Heart left ventricle (tissue), 13 donors: ENCODE measurements around the gene RNFT2.

Source experiments
- CTCF ChIP-seq, 12 donors: fragments of 200-600 bp; sonication (generic) in 4 of 12; IDR thresholded peaks; one replicate each; pipeline versions ENCODE4 v1.5.0 to v1.8.0; 2018 to 2022; ENCODE audit warnings: antibody characterized with exemption in 12 of 12, mild to moderate bottlenecking in 5 of 12
- POLR2A ChIP-seq, 2 donors: fragments of 450-650 bp; IDR thresholded peaks; one replicate each; pipeline ENCODE4 v1.6.1; 2017; ENCODE audit warnings: antibody characterized with exemption in 2 of 2, mild to moderate bottlenecking in 2 of 2, moderate library complexity in 2 of 2
- donor health status: ischemic (EF 13 %, LVEDD 7.1; RV severe dilation, severe dysfunction).
- donor health status: DM: no; HTN: yes; CAD: no.
- donor health status: DM: no; HTN: no; CAD: no.
- donor health status: ischemic (EF 25% LVEDD 6.9; RV normal size, moderate dysfunction).
- donor health status: ischemic (EF 25% LVEDD 5.7; RV mildly dilated, moderate dysfunction).
- donor health status: ischemic (EF 35%, LVEDD 5.7; RV mildly dilated, moderate dysfunction).
- donor health status: nonischemic (EF 11% LVEDD 7.7; RV severe dilation, severe dysfunction).
- donor health status: DM: yes; HTN: yes; CAD: no.
- donor health status: PGD.
- donor health status: ischemic (EF 29% LVEDD 5.4; RV normal size, mild dysfunction).
- donor health status: nonischemic (EF 23%, LVEDD 6.1; RV moderate dilation, normal function).

- TF ChIP-seq POLR2A (IDR thresholded peaks at IDR 0.05) (no peak), CTCF (IDR thresholded peaks at IDR 0.05) (no peak)
These were observed 46.9 kb upstream of the RNFT2 start for GRCh38 chr12:116691205-116691604.
